GM04503 (cell line): ENCODE measurements around the gene TNFRSF1B.
A peak's percentile ranks its signal among the peaks of the same experiment; 100 is the strongest.
"Not testable (repeated sequence)": the region's sequence is repeated elsewhere in the genome, so short reads cannot be mapped to it uniquely, and the experiment has no call there.

Experiments
- DNase-seq: peaks from one replicate; pipeline ENCODE4 v3.0.0-alpha.2; 2012; ENCODE audit warnings: low read depth

The TNFRSF1B gene

GRCh38 chr1:12220890-12221289 lies 54.1 kb downstream of the TNFRSF1B start:
- DNase-seq, result no peak

- DNase-seq, result not testable (repeated sequence)
Observed at GRCh38 chr1:12222700-12223099, 55.9 kb downstream of the TNFRSF1B start.

DNA sequence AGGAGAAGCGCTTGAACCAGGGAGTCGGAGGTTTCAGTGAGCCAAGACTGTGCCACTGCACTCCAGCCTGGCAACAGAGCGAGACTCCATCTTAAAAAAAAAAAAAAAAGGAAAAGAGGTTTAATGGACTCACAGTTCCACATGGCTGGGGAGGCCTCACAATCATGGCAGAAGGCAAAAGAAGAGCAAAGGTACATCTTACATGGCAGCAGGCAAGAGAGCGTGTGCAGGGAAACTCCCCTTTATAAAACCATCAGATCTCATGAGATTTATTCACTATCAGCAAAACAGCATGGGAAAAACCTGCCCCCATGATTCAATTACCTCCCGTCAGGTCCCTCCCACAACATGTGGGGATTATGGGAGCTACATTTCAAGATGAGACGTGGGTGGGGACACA lies 57.3 kb downstream of the TNFRSF1B start:
- DNase-seq, result not testable (repeated sequence)

GRCh38 chr1:12228979-12229378 lies 62.2 kb downstream of the TNFRSF1B start:
- DNase-seq, result no peak

DNA sequence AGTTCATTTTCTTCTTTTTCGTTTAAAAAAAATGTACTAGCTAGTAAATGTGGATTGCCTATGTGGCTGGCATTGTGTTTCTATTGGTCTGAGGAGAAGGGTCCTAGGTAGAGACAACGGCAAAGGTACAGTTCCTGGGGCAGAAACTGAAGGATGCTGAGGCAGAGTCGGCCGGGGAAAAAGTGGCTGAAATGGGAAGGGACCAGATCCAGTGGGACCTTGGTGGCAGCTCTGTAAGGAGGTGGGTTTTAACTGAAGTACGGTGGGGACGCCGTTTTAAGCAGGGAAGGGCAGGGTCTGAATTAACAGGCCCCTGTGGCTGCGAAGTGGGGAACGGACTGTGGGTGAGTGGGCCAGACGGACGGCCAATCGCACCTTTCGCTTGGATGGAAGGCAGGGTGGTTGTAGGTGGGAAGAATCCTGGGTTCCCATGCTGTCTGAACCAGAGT lies 62.6 kb downstream of the TNFRSF1B start:
- DNase-seq, result no peak

DNA sequence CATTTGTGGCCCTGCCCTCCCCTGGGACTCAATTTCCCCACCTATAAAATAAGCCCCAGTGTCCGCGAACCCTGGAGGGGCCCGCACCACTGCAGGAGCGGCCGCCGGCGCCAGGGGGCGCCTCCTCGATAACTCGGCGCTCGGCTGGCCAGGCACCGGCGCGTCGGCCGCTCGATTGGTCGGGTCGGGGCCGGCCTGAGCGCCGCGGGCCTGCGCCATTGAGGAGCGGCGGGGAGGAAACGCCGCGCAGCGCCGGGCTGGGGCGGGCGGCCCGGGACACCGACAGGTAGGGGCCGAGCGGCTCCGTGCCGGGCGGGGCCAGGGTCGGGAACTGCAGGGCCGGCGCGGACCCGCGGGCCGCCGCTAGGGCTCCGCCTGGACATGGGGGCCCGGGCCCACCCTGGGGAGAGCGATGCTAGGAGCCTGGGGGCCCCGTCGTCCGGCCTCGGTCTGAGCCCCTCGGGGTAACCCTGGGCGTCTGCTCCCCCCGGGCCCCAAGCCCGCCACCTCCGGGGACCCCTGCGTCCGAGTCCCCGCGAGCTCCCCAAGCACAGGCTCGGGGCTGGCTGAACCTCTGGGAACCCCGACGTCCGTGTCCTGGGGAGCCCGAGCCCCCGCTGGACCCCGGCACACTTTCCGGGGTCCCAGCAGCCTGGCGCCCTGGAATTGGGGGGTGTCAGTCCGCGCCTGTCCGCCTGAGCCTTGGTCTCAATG lies 63.2 kb downstream of the TNFRSF1B start, which contains the start of gene VPS13D:
Gene VPS13D, plus strand, starts transcription at position 196 of the 714 bp plus-strand sequence. CDS start 4,237 bp downstream, outside the sequence.
- no peak for DNase-seq

DNA sequence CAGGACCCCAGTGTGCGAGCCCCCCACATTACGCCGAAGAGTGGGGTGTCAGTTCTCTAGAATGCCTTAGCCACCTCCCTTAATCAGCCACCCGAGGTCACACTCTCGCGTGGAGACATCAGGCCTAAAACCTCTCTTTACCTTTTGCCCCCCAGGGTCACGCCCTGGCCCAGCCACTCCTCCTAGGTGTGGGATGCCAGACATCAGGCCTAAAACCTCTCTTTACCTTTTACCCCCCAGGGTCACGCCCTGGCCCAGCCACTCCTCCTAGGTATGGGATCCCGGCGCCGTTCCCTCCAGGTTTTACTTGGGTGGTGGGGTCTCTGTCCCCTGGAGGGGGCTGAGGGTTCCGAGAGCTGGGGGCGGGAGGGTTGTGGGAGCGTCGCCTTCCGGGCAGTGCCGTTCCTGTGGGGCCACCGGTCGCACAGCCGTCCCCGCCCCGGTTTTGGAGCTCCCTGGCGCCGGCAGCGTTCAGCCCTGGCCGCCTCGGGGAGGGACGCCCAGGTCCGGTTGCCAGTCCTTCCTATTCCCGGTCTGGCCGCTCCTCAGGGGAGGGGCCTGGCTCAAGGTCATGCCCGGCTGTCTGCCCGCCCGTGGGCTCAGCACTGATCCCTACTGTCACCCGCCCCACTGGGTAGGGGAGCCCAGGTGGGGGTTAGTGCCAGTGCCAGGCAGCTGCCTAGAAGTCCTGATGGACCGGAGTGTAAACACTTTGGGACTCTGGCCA lies 63.9 kb downstream of the TNFRSF1B start:
- DNase-seq, result no peak

GRCh38 chr1:12231276-12231595 lies 64.4 kb downstream of the TNFRSF1B start:
- DNase-seq, result no peak

- no peak for DNase-seq
Observed at GRCh38 chr1:12232221-12232620, 65.4 kb downstream of the TNFRSF1B start.

DNA sequence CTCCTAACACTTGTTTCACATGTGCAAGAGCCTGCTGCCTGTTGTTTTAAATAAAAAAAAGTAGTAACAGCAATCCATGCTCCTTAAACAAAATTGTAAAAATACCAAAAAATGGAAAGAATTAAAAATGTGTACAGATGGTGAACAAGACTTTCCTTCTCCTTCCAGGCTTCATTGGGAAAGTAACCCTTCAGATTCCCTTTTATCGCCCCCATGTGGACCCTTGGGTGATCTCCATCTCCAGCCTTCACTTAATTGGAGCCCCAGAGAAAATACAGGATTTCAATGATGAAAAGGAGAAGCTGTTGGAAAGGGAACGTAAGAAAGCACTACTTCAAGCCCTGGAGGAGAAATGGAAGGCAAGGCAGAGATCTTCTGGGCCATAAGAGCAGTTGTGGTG lies 77.3 kb downstream of the TNFRSF1B start:
- no peak for DNase-seq

DNA sequence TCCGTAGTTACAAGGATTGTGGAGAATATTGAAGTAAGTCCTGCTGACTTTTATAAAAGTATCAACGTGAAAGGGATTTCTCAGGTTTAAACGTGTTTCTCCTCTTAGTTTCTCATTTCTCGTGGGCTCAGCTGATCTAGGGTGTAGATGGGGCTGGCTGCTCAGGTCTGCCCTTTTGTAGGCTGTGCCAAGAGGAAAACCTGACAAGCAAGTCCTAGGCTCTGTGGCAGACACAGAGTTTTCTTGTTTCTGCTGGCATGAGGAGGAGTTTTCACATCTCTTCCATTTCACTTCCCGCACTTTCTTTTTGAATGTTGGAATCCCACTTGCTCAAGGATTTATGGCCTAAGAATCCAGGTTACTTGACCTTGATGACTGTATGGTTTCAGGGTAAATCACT lies 77.8 kb downstream of the TNFRSF1B start:
- DNase-seq, result no peak

DNA sequence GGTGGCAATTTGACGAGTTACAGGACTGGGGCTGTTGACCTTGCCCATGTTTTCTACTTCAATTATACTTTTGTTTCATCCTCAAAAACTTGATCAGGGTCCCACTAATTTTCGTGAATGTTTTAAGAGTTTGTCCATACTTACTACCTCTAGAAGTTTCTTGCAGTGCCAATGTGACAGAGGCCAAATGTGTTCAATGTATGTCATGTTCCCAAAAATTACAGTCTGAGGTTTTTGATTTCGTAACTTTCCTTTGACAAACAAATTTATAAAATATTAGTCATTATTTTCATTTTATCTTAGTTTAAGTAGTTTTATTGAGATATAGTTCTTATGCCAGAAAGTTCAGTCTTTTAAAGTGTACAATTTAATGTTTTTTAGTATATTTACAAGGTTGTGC lies 78.3 kb downstream of the TNFRSF1B start:
- no peak for DNase-seq

DNA sequence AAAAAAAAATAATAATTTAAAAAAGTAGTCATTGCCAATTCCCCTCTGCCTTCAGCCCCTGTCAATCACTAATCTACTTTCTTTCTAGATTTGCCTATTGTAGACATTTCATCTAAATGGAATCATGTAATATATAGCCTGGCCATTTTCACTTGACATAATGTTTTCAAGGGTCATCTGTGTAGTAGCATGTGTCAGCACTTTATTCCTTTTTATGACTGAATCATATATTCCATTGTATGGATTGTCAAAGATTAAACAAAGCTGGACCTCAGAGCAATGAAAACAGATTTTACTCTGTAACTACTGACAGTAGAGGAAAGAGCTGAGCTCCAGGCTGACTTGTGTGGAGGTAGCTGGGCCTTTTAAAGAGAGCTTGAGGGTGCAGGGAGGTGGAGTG lies 78.9 kb downstream of the TNFRSF1B start:
- no peak for DNase-seq

DNA sequence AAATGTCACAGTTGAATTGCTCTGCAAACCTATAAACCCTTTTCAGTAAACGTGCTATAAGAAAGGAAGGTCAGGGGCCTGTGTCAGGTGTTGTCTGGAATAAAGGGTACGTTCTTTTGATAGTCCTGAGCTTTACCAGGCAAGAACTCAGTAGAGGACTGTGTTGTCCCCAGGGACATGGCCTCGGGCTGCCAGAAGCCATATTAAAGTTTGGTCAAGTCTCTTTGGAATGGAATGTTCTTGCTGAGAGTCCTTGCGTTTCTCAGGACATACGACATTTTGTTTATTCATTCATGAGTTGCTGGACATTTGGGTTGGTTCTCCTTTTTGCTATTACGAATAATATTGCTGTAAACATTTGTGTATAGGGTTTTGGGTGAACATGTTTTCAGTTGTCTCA lies 79.8 kb downstream of the TNFRSF1B start:
- DNase-seq, result no peak

GRCh38 chr1:12249181-12249580 lies 82.4 kb downstream of the TNFRSF1B start:
- peak; percentile 53 for DNase-seq

DNA sequence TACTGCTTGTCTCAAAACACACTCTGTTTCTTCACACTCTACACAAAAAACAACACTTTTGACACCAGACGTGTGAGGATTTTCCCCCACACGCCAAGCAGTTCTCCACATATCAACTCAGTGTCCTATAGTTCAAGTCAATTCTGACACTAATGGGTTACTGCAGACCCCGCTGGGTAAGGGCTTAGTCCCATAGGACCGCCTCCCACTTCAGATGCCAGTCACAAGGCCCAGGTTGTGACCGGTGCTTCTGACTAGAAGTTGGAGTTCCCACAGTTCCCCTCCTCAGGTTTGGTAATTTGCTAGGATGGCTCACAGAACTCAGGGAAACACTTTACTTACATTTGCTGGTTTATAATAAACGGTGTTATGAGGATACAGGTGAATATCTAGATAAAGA lies 83.0 kb downstream of the TNFRSF1B start:
- no peak for DNase-seq

DNA sequence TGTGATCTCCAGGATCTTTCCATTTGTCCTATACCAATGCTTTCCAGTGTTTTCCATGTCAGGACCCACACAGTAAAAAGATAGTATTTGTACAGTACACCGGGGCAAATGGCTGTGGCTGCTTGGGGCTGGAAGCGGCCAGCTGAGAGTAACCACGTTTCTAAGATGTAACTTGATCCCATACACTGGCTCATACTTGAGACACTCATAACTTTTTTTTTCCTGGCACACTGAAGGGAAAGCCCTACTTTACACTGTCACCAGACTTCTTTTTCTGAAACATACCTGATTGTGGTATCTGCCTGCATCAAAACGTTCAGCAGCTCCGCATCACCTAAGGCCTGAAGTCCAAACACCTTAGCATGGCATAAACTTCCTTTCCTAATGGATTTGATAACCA lies 84.7 kb downstream of the TNFRSF1B start:
- DNase-seq, result no peak

DNA sequence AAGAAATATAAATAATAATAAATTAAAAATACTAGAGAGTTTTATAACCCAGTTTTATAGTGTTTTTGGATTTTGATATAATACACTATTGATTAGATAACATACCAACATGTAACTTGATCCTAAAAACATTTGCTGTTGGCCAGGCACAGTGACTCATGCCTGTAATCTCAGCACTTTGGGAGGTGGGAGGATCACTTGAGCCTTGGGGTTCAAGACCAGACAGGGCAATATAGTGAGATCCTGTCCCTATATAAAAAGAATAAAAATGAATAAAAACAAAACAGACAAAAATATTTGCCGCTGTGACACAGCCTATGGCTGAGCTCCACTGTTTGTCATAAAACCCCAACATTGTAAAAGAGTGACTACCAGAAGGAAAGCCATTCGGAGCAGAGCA lies 89.1 kb downstream of the TNFRSF1B start:
- no peak for DNase-seq

GRCh38 chr1:12258272-12258671 lies 91.5 kb downstream of the TNFRSF1B start:
- DNase-seq, result no peak
